Measurements from ENCODE around the gene PRR14. TPM values are rescaled to one million over a fixed set of nuclear protein-coding genes. Genes with fewer than 3 reads are reported as not detected.
A peak's percentile ranks its signal among the peaks of the same experiment; 100 is the strongest.

PRR14 gene
- total RNA-seq, 1 donor from 2014 or later: 27.3 TPM

DNA sequence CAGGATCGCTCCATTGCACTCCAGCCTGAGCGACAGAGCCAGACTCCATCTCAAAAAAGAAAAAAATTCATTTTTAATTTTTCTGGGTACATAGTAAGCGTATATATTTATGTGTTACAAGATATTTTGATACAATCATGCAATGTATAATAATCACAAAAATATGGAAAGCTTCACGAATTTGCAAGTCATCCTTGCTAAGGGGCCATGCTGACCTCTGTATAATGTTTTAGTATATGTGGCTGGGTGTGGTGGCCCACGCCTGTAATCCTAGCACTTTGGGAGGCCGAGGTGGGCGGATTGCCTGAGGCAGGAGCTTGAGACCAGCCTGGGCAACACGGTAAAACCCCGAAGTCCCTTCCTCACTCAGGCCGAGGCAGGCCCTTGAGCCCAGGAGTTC is 24.4 kb downstream of the PRR14 start:
- no peaks in the 10 kb centered on the region for H3K4me1 Mint-ChIP-seq (ENCODE audit: low read depth, unreplicated experiment)
- DNase-seq (ENCODE audit: low read depth) (no peak), FAIRE-seq (no peak)
- Histone ChIP-seq H3K4me2 (ENCODE audit: low read length) (no peak overlapping the region), H3K4me3 (ENCODE audit: insufficient read depth, low read depth, low read length) (no peak overlapping the region), H3K9me3 (ENCODE audit: insufficient read depth, low read depth, low read length) (no peaks in the 10 kb centered on the region), H3K4me1 (ENCODE audit: insufficient read depth, low read length) (no peaks in the 10 kb centered on the region), H3K27me3 (ENCODE audit: insufficient read depth, low read length) (no peaks in the 10 kb centered on the region), H3K79me2 (ENCODE audit: insufficient read depth, low read length) (no peaks in the 10 kb centered on the region), H4K20me1 (ENCODE audit: insufficient read depth, low read length) (peaks cover 5% of the 10 kb centered on the region), H3K27ac (ENCODE audit: low read depth, low read length) (no peak overlapping the region), H2AFZ (ENCODE audit: low read depth, low read length) (no peak overlapping the region), H3K36me3 (ENCODE audit: insufficient read depth, low read length) (no peaks in the 10 kb centered on the region), H3K9ac (ENCODE audit: low read length) (no peak overlapping the region)
- peaks cover 28% of the 10 kb centered on the region for H3K27me3 Mint-ChIP-seq (ENCODE audit: low read depth, unreplicated experiment)
- H3K9me3 Mint-ChIP-seq (ENCODE audit: unreplicated experiment): no peaks in the 10 kb centered on the region
- TF ChIP-seq, protein P1, sequence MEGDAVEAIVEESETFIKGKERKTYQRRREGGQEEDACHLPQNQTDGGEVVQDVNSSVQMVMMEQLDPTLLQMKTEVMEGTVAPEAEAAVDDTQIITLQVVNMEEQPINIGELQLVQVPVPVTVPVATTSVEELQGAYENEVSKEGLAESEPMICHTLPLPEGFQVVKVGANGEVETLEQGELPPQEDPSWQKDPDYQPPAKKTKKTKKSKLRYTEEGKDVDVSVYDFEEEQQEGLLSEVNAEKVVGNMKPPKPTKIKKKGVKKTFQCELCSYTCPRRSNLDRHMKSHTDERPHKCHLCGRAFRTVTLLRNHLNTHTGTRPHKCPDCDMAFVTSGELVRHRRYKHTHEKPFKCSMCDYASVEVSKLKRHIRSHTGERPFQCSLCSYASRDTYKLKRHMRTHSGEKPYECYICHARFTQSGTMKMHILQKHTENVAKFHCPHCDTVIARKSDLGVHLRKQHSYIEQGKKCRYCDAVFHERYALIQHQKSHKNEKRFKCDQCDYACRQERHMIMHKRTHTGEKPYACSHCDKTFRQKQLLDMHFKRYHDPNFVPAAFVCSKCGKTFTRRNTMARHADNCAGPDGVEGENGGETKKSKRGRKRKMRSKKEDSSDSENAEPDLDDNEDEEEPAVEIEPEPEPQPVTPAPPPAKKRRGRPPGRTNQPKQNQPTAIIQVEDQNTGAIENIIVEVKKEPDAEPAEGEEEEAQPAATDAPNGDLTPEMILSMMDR (IDR thresholded peaks at IDR 0.05; ENCODE audit: insufficient read depth, low read depth, low read length): no peak
- TF ChIP-seq EZH2 (IDR thresholded peaks at IDR 0.05; ENCODE audit: insufficient read depth, low read length): no peak
- H3K4me3 Mint-ChIP-seq (ENCODE audit: unreplicated experiment): no peak overlapping the region
- peaks cover 11% of the 10 kb centered on the region for H3K36me3 Mint-ChIP-seq (ENCODE audit: low read depth, unreplicated experiment)
- H3K27ac Mint-ChIP-seq (ENCODE audit: unreplicated experiment): no peak overlapping the region

DNA sequence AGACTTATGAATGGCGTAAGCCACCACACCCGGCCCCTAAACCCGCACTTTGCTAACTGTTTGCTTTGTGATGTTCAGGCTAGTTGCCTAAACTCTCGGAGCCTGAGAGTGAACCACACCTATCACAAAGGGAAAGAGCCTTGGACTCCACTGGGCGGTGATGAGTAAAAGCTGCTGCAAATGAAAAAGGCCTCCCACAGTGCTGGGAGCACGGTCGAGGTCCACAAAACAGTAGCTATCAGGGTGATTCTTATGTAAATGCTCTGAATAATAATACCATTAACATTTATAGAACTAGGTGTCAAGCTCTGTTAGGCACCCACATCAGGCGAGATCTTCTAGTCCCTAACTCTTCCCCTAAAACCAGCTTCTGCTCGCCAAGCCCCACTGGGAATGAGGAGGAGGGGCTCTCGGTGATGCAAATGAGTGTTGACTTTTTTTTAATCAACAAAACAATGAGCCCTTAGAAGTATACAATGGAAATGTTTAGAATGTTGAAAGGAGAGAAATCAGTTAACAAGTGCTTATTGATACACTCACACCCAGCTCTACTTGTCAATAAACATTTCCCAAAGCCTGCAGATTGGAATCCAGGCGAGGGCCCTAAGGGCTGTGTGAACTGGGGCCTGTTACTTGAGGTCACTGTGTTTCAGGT is 27.3 kb downstream of the PRR14 start:
- peaks cover 2% of the 10 kb centered on the region for H3K36me3 Mint-ChIP-seq (ENCODE audit: low read depth, unreplicated experiment)
- Histone ChIP-seq H3K9me3 (ENCODE audit: insufficient read depth, low read depth, low read length) (no peaks in the 10 kb centered on the region), H4K20me1 (ENCODE audit: insufficient read depth, low read length) (no peaks in the 10 kb centered on the region), H3K9ac (ENCODE audit: low read length) (no peak overlapping the region), H2AFZ (ENCODE audit: low read depth, low read length) (no peak overlapping the region), H3K27me3 (ENCODE audit: insufficient read depth, low read length) (no peaks in the 10 kb centered on the region), H3K4me3 (ENCODE audit: insufficient read depth, low read depth, low read length) (no peak overlapping the region), H3K79me2 (ENCODE audit: insufficient read depth, low read length) (no peaks in the 10 kb centered on the region), H3K4me1 (ENCODE audit: insufficient read depth, low read length) (no peaks in the 10 kb centered on the region), H3K27ac (ENCODE audit: low read depth, low read length) (no peak overlapping the region), H3K4me2 (ENCODE audit: low read length) (no peak overlapping the region), H3K36me3 (ENCODE audit: insufficient read depth, low read length) (no peaks in the 10 kb centered on the region)
- peaks cover 48% of the 10 kb centered on the region for H3K27me3 Mint-ChIP-seq (ENCODE audit: low read depth, unreplicated experiment)
- no peaks in the 10 kb centered on the region for H3K4me1 Mint-ChIP-seq (ENCODE audit: low read depth, unreplicated experiment)
- TF ChIP-seq, protein P1 (IDR thresholded peaks at IDR 0.05; ENCODE audit: insufficient read depth, low read depth, low read length): no peak
- H3K4me3 Mint-ChIP-seq (ENCODE audit: unreplicated experiment): no peak overlapping the region
- peaks cover 2% of the 10 kb centered on the region for H3K9me3 Mint-ChIP-seq (ENCODE audit: unreplicated experiment)
- DNase-seq (ENCODE audit: low read depth) (no peak), FAIRE-seq (no peak)
- peak overlapping the region; percentile 24 for H3K27ac Mint-ChIP-seq (ENCODE audit: unreplicated experiment)

DNA sequence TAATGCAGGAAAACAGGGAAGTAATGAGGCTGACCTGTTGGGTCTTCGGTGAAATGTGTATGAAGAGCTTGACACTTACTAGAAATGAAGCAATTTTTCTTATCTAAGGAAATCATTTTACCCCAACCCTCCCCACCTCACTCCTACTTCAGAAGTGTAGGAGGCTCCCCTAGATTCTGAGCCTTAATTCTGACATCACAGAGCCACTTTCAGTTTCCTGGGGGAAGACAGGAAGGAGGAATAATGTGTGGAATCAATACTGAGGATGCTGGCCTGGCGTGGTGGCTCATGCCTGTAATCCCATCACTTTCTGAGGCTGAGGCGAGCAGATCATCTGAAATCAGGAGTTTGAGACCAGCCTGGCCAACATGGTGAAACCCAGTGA is 27.8 kb downstream of the PRR14 start:
- Histone ChIP-seq H2AFZ (ENCODE audit: low read depth, low read length) (no peak overlapping the region), H3K4me2 (ENCODE audit: low read length) (no peak overlapping the region), H3K36me3 (ENCODE audit: insufficient read depth, low read length) (no peaks in the 10 kb centered on the region), H4K20me1 (ENCODE audit: insufficient read depth, low read length) (no peaks in the 10 kb centered on the region), H3K27ac (ENCODE audit: low read depth, low read length) (no peak overlapping the region), H3K9me3 (ENCODE audit: insufficient read depth, low read depth, low read length) (no peaks in the 10 kb centered on the region), H3K27me3 (ENCODE audit: insufficient read depth, low read length) (no peaks in the 10 kb centered on the region), H3K9ac (ENCODE audit: low read length) (no peak overlapping the region), H3K4me3 (ENCODE audit: insufficient read depth, low read depth, low read length) (no peak overlapping the region), H3K79me2 (ENCODE audit: insufficient read depth, low read length) (no peaks in the 10 kb centered on the region), H3K4me1 (ENCODE audit: insufficient read depth, low read length) (no peaks in the 10 kb centered on the region)
- Mint-ChIP-seq H3K27me3 (ENCODE audit: low read depth, unreplicated experiment) (peaks cover 46% of the 10 kb centered on the region), H3K27ac (ENCODE audit: unreplicated experiment) (no peak overlapping the region), H3K4me3 (ENCODE audit: unreplicated experiment) (no peak overlapping the region), H3K9me3 (ENCODE audit: unreplicated experiment) (peaks cover 2% of the 10 kb centered on the region), H3K36me3 (ENCODE audit: low read depth, unreplicated experiment) (no peaks in the 10 kb centered on the region), H3K4me1 (ENCODE audit: low read depth, unreplicated experiment) (no peaks in the 10 kb centered on the region)
- DNase-seq (ENCODE audit: low read depth) (no peak), FAIRE-seq (no peak)
- TF ChIP-seq EZH2 (IDR thresholded peaks at IDR 0.05; ENCODE audit: insufficient read depth, low read length): no peak
- TF ChIP-seq, protein P1 (IDR thresholded peaks at IDR 0.05; ENCODE audit: insufficient read depth, low read depth, low read length): no peak

Measured in astrocyte (in vitro differentiated cells and primary cell).